Natural killer cell treated with Interleukin-12 subunit alpha and Interleukin-12 subunit beta and Interleukin-15 and Interleukin-18, amount 100 ng/mL, for 72 hours (primary cell): ENCODE measurements around the gene DEPDC1B. TPM values are rescaled to one million over a fixed set of nuclear protein-coding genes. Genes with fewer than 3 reads are reported as not detected.
"Not testable (repeated sequence)": the region's sequence is repeated elsewhere in the genome, so short reads cannot be mapped to it uniquely, and the experiment has no call there.

Experiments used
- ATAC-seq, 2 donors: fragments of 150-1000 bp; cut with Tn5 transposase in 1 of 2; sonication (Bioruptor Pico), chemical (Tn5 transposase) in 1 of 2; 2 replicates each; pipeline ENCODE4 v1.10.0; 2021
- DNase-seq: peaks from one replicate; pipeline ENCODE4 v3.0.0; 2022; ENCODE audit warnings: low spot score
- H3K27ac Mint-ChIP-seq, 2 donors: 1 replicate in 1 of 2; 2 replicates in 1 of 2; pipeline ENCODE4 v1.8.0; 2022; ENCODE audit warnings: mixed read lengths in 2 of 2, mild to moderate bottlenecking in 1 of 2, moderate library complexity in 1 of 2
- H3K27me3 Mint-ChIP-seq, 2 donors: 1 replicate in 1 of 2; 2 replicates in 1 of 2; pipeline ENCODE4 v1.8.0; 2022; ENCODE audit warnings: mixed read lengths in 2 of 2
- H3K36me3 Mint-ChIP-seq: one replicate; pipeline ENCODE4 v1.8.0; 2022; ENCODE audit warnings: mixed read lengths
- H3K4me1 Mint-ChIP-seq, 2 donors: 1 replicate in 1 of 2; 2 replicates in 1 of 2; pipeline ENCODE4 v1.8.0; 2022; ENCODE audit warnings: low read depth in 2 of 2, mixed read lengths in 2 of 2, mild to moderate bottlenecking in 1 of 2
- H3K4me3 Mint-ChIP-seq: one replicate; pipeline ENCODE4 v1.8.0; 2022; ENCODE audit warnings: mixed read lengths
- H3K9me3 Mint-ChIP-seq: 2 replicates; pipeline ENCODE4 v1.8.0; 2022; ENCODE audit warnings: mixed read lengths
- total RNA-seq, 2 donors: library from RNA; stranded (reverse); gene quantifications; one replicate each; pipeline ENCODE4 v1.2.3, GENCODE V29; 2022

Gene DEPDC1B, protein sequence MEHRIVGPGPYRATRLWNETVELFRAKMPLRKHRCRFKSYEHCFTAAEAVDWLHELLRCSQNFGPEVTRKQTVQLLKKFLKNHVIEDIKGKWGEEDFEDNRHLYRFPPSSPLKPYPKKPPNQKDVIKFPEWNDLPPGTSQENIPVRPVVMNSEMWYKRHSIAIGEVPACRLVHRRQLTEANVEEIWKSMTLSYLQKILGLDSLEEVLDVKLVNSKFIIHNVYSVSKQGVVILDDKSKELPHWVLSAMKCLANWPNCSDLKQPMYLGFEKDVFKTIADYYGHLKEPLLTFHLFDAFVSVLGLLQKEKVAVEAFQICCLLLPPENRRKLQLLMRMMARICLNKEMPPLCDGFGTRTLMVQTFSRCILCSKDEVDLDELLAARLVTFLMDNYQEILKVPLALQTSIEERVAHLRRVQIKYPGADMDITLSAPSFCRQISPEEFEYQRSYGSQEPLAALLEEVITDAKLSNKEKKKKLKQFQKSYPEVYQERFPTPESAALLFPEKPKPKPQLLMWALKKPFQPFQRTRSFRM
- 10 to 100 TPM; 14.8 to 30.0 TPM for total RNA-seq

DNA sequence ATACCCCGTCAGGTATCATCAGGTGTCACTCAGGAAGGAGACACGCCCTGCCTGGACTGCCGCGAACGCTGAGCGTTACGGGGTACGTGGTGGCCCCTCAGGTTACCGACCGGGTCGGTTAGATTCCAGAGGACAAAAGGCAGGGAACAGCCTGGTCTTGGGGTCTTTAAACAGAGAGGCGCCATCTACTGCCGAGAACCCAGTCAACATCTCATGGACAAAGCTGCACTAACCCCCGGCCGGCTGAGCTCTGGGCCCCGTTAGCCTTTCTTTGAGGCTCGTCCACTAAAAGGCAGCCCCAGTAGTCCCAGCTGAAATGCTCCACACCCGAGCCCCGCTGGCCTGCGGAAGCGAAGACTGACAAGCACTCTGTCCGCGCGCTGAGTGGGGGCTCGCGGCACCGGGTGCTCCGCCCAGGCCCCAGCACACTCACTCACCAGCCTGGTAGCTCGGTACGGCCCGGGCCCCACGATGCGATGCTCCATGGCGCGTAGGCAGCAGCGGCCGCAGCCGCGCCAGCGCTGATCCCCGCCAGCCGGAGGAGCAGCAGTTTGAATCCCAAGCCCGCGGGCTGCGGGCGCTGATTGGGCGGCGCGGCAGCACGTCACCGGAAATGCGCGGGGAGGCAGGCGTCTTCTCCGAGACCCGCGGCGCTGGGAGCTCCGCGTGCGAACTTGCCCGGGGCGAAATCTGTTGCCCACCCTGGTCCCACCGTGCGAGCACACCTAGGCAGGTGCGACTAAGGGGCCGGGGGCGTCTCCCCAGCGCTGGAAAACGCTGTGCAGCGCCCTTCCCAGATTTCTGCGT, at the start of gene DEPDC1B:
TSS of gene DEPDC1B (minus strand) at position 558 of the 807 bp plus-strand sequence. CDS start at position 485, 73 bp downstream.
- peak within 1 kb of the TSS; percentile 76 to 85 for H3K27ac Mint-ChIP-seq
- H3K4me1 Mint-ChIP-seq, result peaks cover 9 to 20% of the 10 kb centered on the region in 2 donors
- no peaks in the 10 kb centered on the region for H3K9me3 Mint-ChIP-seq
- H3K36me3 Mint-ChIP-seq, result no peaks in the 10 kb centered on the region
- H3K4me3 Mint-ChIP-seq, result peak within 1 kb of the TSS; percentile 92
- H3K27me3 Mint-ChIP-seq, result peaks cover 0 to 8% of the 10 kb centered on the region in 2 donors
- ATAC-seq (peak; percentile 97 to 98), DNase-seq (peak; percentile 91)

DNA sequence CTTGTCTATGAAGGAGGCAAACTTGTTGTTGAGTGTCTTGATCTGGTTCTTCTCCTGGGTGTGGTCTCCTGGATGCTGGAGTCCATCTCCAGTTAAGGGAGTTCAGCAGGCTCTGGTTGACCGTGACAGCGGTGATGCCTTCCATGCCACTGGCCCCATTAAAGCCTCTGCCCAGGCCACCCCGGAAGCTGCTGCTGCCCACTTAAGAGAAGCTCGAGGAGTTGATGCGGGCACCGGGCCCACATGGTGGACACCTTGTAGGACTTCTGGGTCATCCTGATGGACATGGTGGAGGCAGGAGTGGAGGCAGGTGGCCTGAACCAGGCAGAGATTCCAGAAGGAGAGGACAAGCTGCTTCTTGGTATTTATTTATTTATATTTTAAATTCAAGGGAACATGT, 44.7 kb upstream of the DEPDC1B start:
- Mint-ChIP-seq H3K27me3 (peaks cover 3 to 16% of the 10 kb centered on the region in 2 donors), H3K4me3 (no peak overlapping the region), H3K27ac (no peak overlapping the region), H3K4me1 (no peaks in the 10 kb centered on the region), H3K9me3 (peaks cover 8% of the 10 kb centered on the region), H3K36me3 (peaks cover 10% of the 10 kb centered on the region)
- DNase-seq (no peak), ATAC-seq (no peak)

DNA sequence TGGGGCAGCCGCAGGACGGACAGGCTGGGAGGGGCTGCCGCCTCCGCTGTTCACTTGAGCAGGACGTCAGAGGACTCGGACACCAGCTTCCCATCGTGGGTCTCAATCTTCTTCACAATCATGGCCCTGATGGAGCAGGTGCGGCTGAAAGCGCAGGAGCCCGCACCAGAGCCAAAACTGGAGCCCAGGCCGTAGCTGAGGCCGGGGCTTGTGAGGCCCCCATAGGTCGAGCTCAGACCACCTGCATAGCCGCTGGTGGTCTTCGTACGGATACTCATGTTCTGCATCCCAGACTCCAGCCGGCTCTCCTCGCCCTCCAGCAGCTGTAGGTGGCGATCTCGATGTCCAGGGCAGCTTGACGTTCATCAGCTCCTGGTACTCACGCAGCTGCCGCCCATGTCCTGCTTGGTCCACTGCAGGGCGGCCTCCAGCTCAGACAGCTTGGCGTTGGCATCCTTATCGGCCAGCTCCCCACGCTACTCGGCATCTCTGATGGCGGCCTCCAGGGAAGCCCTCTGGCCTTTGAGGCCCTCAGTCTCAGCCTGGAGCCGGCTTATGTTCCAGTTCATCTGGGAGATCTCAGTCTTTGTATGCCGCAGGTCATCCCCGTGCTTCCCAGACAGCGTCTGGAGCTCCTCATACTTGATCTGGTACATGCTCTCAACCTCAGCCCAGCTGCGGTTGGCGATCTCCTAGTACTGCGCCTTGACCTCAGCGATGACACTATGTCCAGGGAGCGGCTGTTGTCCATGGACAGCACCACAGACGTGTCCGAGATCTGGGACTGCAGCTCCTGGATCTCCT, 43.7 kb upstream of the DEPDC1B start:
- no peak for DNase-seq
- Mint-ChIP-seq H3K9me3 (peaks cover 8% of the 10 kb centered on the region), H3K27ac (no peak overlapping the region), H3K4me3 (no peak overlapping the region), H3K36me3 (peaks cover 10% of the 10 kb centered on the region), H3K27me3 (peaks cover 3 to 16% of the 10 kb centered on the region in 2 donors), H3K4me1 (no peaks in the 10 kb centered on the region)
- no peak for ATAC-seq

DNA sequence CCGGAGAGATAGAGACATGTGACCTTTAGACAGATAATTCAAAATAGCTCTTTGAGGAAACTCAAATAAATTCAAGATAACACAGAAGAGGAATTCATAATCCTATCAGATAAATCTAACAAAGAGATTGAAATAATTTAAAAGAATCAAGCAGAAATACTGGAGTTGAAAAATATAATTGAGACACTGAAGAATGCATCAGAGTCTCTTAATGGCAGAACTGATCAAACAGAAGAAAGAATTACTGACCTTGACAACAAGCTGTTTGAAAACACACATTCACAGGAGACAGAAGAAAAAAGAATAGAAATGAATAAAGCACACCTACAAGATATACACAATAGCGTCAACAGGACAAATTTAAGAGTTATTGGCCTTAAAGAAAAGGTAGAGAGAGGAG, 40.4 kb upstream of the DEPDC1B start:
- Mint-ChIP-seq H3K9me3 (peaks cover 8% of the 10 kb centered on the region), H3K27ac (no peak overlapping the region), H3K4me1 (no peaks in the 10 kb centered on the region), H3K27me3 (peaks cover 3 to 5% of the 10 kb centered on the region in 2 donors), H3K36me3 (peaks cover 10% of the 10 kb centered on the region), H3K4me3 (no peak overlapping the region)
- ATAC-seq (no peak), DNase-seq (no peak)

DNA sequence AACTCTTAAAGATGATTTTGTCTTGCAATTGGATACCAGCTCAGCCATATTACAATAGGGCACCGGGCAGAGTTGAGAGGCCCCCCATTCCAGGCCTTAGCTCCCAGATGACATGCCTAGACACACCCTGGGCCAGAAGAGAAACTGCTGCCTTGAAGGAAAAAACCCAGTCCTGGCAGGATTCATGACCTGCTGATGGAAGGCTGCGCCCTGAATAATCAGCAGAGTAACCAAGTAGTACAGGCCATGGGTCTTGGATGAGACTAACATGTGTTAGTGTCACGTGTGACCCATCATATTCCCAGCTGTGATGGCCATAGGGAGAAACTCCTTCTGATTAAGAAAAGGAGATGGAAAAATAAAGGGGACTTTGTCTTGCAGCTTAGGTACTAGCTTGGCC, 39.0 kb upstream of the DEPDC1B start:
- no peak overlapping the region for H3K4me3 Mint-ChIP-seq
- no peak overlapping the region for H3K27ac Mint-ChIP-seq
- H3K9me3 Mint-ChIP-seq, result peaks cover 8% of the 10 kb centered on the region
- H3K4me1 Mint-ChIP-seq, result no peaks in the 10 kb centered on the region
- peaks cover 10% of the 10 kb centered on the region for H3K36me3 Mint-ChIP-seq
- no peaks in the 10 kb centered on the region for H3K27me3 Mint-ChIP-seq
- no peak for DNase-seq
- ATAC-seq, result no peak

DNA sequence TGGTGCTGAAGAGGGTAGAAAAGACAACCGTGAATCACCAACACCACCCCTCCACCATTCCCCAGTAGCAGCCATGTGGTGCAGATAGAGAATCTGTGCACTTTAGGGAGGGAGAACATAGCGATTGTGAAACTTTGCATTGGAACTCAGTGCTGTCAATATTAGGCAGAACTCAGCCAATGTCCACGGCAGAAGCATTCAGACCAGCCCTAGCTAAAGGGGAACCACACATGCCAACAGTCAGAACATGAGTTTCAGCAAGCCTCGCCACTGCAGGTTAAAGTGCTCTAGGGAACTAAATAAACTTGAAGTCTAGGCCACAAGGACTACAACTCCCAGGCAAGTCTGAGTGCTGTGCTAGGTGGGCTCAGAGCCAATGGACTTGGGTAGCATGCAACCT, 38.5 kb upstream of the DEPDC1B start:
- Mint-ChIP-seq H3K36me3 (peaks cover 10% of the 10 kb centered on the region), H3K27me3 (no peaks in the 10 kb centered on the region), H3K27ac (no peak overlapping the region), H3K9me3 (peaks cover 8% of the 10 kb centered on the region), H3K4me3 (no peak overlapping the region), H3K4me1 (no peaks in the 10 kb centered on the region)
- no peak for DNase-seq
- no peak for ATAC-seq

DNA sequence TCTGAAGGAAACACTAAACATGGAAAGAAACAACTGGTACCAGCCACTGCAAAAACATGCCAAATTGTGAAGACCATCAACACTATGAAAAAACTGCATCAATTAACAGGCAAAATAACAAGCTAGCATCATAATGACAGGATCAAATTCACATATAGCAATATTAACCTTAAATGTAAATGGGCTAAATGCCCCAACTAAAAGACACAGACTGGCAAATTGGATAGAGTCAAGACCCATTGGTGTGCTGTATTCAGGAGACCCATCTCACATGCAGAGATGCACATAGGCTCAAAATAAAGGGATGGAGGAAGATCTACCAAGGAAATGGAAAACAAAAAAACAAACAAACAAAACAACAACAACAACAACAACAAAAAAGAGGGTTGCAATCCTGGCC, 30.9 kb upstream of the DEPDC1B start:
- ATAC-seq, H3K36me3 Mint-ChIP-seq, H3K4me3 Mint-ChIP-seq, DNase-seq, H3K27ac Mint-ChIP-seq, H3K9me3 Mint-ChIP-seq, H3K4me1 Mint-ChIP-seq: not testable (repeated sequence)
- H3K27me3 Mint-ChIP-seq, result peaks cover 9 to 31% of the 10 kb centered on the region in 2 donors

DNA sequence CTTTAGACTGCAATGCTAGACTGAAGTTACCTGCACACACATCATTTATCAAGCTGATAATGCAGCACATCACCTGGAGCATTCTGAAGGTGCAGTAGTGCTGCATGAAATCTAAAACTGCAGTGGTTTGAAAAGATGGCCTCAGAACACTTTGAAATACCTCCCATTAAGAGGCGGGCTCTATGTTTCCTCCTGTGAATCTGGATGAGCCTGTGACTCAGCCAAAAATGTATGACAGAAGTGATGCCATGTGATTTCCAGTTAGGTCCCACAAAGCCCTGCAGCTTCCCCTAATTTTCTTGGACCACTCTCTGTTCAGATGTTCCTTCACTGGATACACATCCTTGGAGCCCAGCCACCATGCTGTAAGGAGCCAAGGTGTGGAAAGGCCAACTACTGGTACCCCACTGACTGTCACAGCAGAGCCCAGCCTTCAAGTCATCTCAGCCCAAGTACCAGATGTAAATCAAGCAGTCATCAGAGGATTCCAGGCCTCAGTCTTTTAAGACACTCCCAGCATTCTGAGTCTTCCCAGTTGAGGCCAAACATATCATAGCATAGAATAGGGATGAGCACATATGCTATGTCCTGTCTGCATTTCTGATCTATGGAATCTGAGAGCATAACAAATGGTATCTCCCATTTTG, 27.2 kb upstream of the DEPDC1B start:
- Mint-ChIP-seq H3K36me3 (no peaks in the 10 kb centered on the region), H3K27me3 (peaks cover 9 to 31% of the 10 kb centered on the region in 2 donors), H3K4me3 (no peak overlapping the region), H3K9me3 (peaks cover 3% of the 10 kb centered on the region), H3K4me1 (no peaks in the 10 kb centered on the region), H3K27ac (no peak overlapping the region)
- DNase-seq, result no peak
- no peak for ATAC-seq

DNA sequence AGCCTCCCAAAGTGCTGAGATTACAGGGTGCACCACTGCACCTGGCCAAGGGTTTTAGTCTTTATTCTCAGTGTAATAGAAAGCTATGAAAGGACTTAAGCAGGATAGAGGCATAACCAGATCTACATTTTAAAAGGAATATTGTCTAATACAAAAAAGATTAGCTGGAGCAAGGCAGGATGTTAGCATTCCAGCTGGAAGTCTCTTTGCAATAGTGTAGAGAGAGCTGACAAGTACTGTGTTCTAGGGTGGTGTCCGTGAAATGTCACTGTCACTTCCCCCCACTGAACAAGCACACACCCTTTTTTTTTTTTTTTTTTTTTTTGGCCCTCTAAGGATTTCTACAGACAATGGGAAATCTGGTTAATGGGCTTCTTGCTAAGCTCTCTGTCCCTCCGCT, 24.2 kb upstream of the DEPDC1B start:
- Mint-ChIP-seq H3K9me3 (no peaks in the 10 kb centered on the region), H3K36me3 (no peaks in the 10 kb centered on the region), H3K4me1 (no peaks in the 10 kb centered on the region), H3K27ac (no peak overlapping the region), H3K4me3 (no peak overlapping the region), H3K27me3 (peaks cover 10 to 33% of the 10 kb centered on the region in 2 donors)
- ATAC-seq, result no peak
- DNase-seq, result no peak

DNA sequence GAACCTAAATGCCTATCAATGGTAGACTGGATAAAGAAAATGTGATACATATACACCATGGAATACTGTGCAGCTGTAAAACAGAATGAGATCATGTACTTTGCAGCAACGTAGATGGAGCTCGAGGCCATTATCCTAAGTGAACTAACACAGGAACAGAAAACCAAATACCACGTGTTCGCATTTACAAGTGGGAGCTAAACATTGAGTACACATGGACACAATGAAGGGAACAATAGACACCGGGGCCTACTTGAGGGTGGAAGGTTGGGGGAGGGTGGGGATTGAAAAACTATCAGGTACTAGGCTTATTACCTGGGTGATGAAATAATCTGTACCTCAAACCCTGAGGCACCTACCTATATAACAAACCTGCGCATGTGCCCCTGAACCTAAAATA, 22.4 kb upstream of the DEPDC1B start:
- Mint-ChIP-seq H3K27me3 (peaks cover 14 to 27% of the 10 kb centered on the region in 2 donors), H3K36me3 (no peaks in the 10 kb centered on the region), H3K9me3 (peaks cover 2% of the 10 kb centered on the region), H3K4me3 (no peak overlapping the region), H3K4me1 (no peaks in the 10 kb centered on the region), H3K27ac (no peak overlapping the region)
- DNase-seq (no peak), ATAC-seq (no peak)

DNA sequence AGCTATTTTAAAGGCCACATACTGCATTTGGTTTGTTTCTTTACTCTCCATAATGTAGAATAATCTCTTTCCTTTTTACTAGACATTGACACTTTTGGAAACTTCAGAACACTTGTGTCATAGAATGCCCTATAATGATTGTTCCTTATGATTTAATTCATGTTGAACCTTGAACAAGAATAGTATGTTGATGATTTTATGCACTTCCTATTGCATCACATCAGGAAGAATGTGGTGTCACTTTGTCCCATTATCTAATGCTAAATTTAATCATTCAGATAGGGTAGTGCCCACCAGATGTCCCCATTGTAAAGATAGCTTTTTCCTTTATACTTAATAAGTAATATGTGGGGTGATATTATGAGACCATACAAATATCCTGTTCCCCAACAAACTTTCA, 19.4 kb upstream of the DEPDC1B start:
- Mint-ChIP-seq H3K9me3 (peaks cover 6% of the 10 kb centered on the region), H3K27me3 (peaks cover 20 to 32% of the 10 kb centered on the region in 2 donors), H3K4me3 (no peak overlapping the region), H3K4me1 (no peaks in the 10 kb centered on the region), H3K36me3 (no peaks in the 10 kb centered on the region), H3K27ac (no peak overlapping the region)
- DNase-seq (no peak), ATAC-seq (no peak)

DNA sequence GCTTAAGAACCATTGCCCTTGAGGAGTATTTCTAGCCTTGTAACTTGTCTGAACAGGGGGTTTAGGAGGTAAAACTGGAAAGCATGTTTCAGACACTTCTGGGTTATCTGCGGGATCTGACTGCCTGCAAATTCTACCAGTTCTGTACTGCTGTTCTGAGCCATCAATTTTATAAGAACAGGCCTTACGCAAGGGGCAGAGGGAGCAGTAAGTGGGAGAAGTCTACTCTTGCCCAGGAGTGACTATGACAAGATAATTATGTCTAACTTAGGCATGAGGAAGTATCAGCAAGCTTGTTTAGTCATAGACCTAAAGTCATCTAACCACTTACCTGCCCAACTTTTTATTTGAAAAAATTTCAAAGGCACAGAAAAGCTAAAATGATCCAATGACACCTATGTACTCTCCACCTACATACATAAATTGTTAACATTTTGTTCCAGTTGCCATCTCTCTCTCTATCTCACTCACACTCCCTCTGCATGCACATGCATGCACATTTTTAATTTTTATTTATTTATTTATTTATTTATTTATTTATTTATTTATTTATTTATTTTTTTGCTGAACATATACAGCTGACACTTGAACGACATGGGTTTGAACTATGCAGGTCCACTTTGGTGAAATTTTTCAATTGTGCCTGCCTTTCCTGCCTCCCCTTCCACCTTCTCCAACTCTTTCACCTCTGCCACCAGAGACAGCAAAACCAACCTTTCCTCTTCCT, 18.4 kb upstream of the DEPDC1B start:
- Mint-ChIP-seq H3K27ac (no peak overlapping the region), H3K4me3 (no peak overlapping the region), H3K9me3 (peaks cover 6% of the 10 kb centered on the region), H3K4me1 (no peaks in the 10 kb centered on the region), H3K27me3 (peaks cover 21 to 34% of the 10 kb centered on the region in 2 donors), H3K36me3 (no peaks in the 10 kb centered on the region)
- ATAC-seq (no peak), DNase-seq (no peak)
